Activated B cell treated with CpG ODN at 0.5 μM for 24 hours (primary cell): ENCODE measurements around the gene TSTD2. TPM values are rescaled to one million over a fixed set of nuclear protein-coding genes. Genes with fewer than 3 reads are reported as not detected.

Experiments
- ATAC-seq: fragments of 200-7000 bp; cut with Tn5 transposase; one replicate; pipeline ENCODE4 v1.10.0; 2021; ENCODE audit warnings: low read depth, mild to moderate bottlenecking, moderate library complexity
- CTCF ChIA-PET: fragments of 350-600 bp; sonication (Branson Sonifier 250); formaldehyde crosslinking; loops from one replicate; lab custom pipeline; 2021; ENCODE audit warnings: antibody characterized with exemption; lab: Charles Lee
- POLR2A ChIA-PET: fragments of 350-600 bp; sonication (Branson Sonifier 250); formaldehyde crosslinking; loops from one replicate; lab custom pipeline; 2021; ENCODE audit warnings: antibody characterized with exemption; lab: Charles Lee
- DNase-seq: peaks from one replicate; pipeline ENCODE4 v3.0.0; 2022
- H3K27ac Mint-ChIP-seq: one replicate; pipeline ENCODE4 v1.8.0; 2020; ENCODE audit warnings: mixed read lengths
- H3K27me3 Mint-ChIP-seq: one replicate; pipeline ENCODE4 v1.8.0; 2021; ENCODE audit warnings: mixed read lengths
- H3K36me3 Mint-ChIP-seq: one replicate; pipeline ENCODE4 v1.8.0; 2021; ENCODE audit warnings: low read depth, mixed read lengths
- H3K4me1 Mint-ChIP-seq: one replicate; pipeline ENCODE4 v1.8.0; 2021; ENCODE audit warnings: mixed read lengths
- H3K4me3 Mint-ChIP-seq: one replicate; pipeline ENCODE4 v1.8.0; 2020; ENCODE audit warnings: mild to moderate bottlenecking, mixed read lengths
- H3K9me3 Mint-ChIP-seq: one replicate; pipeline ENCODE4 v1.8.0; 2020; ENCODE audit warnings: mixed read lengths
- intact Hi-C: fragments of 100-400 bp; cut with micrococcal nuclease; formaldehyde crosslinking; loops from one replicate; pipeline ENCODE4 v1.15.1; 2024
- total RNA-seq: library from RNA; stranded (reverse); gene quantifications from 2 replicates; pipeline ENCODE4 v1.2.3, GENCODE V29; 2022
- TF ChIP-seq, protein P1 (sequence below): fragments of 200-600 bp; IDR thresholded peaks from one replicate; pipeline ENCODE4 v1.8.0; 2022; ENCODE audit warnings: antibody characterized with exemption, mild to moderate bottlenecking

Gene TSTD2
- total RNA-seq, 1 donor from 2014 or later: 21.6 TPM

DNA sequence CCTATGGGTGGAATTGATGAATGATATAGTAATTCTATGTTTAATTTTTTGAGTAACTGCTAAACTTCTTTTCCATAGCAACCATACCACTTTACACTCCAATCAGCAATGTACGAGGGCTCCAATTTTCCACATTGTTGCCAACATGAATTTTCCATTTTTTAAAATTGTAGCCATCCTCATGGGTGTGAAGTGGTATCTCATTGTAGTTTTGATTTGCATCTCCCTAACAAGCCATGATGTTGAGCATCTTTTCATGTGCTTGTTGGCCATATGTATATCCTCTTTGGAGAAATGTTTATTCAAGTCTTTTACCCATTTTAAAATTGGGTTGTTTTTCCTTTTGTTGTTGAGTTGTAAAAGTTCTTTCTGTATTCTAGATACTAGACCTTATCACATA lies 82.8 kb downstream of the TSTD2 start:
- ATAC-seq (no peak), DNase-seq (no peak)
- Mint-ChIP-seq H3K27me3 (peaks cover 7% of the 10 kb centered on the region), H3K4me3 (no peak overlapping the region), H3K27ac (no peak overlapping the region), H3K36me3 (no peaks in the 10 kb centered on the region), H3K4me1 (no peaks in the 10 kb centered on the region), H3K9me3 (no peaks in the 10 kb centered on the region)
- ChIA-PET POLR2A (no interaction called here), CTCF (no interaction called here)
- intact Hi-C loops: no loop called here
- TF ChIP-seq, protein P1, sequence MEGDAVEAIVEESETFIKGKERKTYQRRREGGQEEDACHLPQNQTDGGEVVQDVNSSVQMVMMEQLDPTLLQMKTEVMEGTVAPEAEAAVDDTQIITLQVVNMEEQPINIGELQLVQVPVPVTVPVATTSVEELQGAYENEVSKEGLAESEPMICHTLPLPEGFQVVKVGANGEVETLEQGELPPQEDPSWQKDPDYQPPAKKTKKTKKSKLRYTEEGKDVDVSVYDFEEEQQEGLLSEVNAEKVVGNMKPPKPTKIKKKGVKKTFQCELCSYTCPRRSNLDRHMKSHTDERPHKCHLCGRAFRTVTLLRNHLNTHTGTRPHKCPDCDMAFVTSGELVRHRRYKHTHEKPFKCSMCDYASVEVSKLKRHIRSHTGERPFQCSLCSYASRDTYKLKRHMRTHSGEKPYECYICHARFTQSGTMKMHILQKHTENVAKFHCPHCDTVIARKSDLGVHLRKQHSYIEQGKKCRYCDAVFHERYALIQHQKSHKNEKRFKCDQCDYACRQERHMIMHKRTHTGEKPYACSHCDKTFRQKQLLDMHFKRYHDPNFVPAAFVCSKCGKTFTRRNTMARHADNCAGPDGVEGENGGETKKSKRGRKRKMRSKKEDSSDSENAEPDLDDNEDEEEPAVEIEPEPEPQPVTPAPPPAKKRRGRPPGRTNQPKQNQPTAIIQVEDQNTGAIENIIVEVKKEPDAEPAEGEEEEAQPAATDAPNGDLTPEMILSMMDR: no peak

Other genes with a start within 250 kb of the TSTD2 start
- gene TDRD7, start 221.3 kb downstream of the TSTD2 start, total RNA-seq: 13.7 and 14.7 TPM in 2 replicates
- gene TMOD1, start 131.7 kb downstream of the TSTD2 start, total RNA-seq: 1.2 and 1.9 TPM in 2 replicates
- 31.3 and 36.3 TPM in 2 replicates for gene NCBP1, start 453 bp upstream of the TSTD2 start, total RNA-seq
- gene XPA, start 64.0 kb upstream of the TSTD2 start, total RNA-seq: 14.4 and 18.1 TPM in 2 replicates
- not detected in 2 replicates for gene FOXE1, start 219.9 kb upstream of the TSTD2 start, total RNA-seq